DMS114 treated with DMSO at 0.1 percent for 48 hours (cell line): Measurements from ENCODE around the gene P3H2.

Source experiments
- DNase-seq: peaks from one replicate; lab custom pipeline; 2025; ENCODE audit not compliant: unreplicated experiment; lab: John Stamatoyannopoulos, UW

The P3H2 gene

GRCh38 chr3:190127195-190127594, 6.5 kb upstream of the P3H2 start:
- no peak for DNase-seq

DNA sequence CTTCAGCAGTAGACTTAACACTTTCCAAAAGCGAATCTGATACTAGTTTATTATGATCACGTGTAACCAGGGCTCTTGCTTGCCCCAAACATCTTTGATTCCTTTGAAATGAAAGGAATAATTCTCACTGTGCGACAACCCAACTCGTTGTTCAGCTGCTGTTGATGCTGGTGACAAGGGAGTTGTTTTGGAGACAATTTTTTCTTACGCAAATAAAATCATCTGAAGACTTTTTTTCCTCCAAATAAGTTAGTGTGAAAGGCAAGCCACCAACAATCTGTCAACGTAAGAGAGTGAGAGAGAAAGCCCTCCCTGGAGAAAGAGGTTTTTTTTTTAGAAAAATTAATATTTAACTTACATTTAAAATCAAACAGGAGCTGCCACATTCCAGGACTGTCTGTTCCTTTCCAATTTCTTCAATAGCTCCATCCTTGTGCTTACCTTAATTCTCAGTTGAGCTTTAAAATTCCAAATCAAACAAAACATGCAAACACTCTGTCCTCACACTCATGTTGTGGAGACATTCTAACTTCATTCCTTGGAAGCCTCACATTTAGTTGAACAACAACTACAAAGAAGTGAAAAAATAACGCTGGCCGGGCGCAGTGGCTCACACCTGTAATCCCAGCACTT, 4.9 kb upstream of the P3H2 start:
- DNase-seq, result no peak

DNA sequence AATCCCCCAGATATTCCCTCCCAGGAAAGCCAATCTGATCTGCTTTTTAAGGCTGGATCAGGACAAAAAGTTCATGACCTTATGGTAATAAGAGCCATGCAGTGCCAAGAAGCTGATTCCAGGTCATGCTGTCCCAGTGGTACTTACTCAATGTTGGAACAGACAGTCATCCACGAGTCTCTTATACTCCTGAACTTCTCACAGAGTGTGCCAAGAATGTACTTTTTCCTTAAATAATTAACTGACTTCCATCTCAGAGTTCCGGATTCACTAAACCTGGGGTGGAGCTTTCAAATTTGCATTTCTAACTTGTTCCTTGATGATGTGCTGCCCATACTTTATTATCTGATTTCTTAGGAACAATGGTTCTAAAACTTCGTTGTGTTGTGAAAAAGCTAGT, 3.4 kb upstream of the P3H2 start:
- DNase-seq, result no peak

DNA sequence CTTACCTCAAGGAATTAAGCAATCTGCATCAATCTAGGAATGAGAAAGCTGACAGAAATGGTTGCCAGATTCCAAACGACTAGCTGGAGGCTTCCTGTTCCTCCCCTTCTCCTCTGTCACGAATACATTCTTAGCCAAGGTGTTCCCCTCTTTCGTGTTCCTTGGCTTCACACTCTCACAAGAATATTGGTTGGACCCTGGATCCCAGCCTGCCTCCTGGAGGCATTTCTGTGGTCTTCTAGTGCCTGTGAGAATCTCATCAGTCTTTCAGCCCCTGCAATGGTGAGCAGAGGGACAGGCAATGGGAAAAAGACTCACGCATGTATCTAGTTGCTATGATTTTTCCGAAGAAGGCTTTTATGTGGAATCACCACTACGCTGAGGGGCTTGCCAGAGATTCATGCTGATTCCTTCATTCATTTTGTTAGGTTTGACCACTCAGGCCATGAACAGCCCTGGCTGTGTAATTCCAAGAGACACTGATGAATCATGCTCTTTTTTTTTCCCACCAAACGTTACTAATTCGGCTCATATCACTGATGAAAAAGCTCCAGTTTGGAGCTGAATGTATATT, 1.6 kb upstream of the P3H2 start:
- DNase-seq, result no peak

GRCh38 chr3:190121383-190121782, 686 bp upstream of the P3H2 start:
- no peak for DNase-seq

- DNase-seq, result no peak
These were observed 322 bp upstream of the P3H2 start for GRCh38 chr3:190121061-190121377.

DNA sequence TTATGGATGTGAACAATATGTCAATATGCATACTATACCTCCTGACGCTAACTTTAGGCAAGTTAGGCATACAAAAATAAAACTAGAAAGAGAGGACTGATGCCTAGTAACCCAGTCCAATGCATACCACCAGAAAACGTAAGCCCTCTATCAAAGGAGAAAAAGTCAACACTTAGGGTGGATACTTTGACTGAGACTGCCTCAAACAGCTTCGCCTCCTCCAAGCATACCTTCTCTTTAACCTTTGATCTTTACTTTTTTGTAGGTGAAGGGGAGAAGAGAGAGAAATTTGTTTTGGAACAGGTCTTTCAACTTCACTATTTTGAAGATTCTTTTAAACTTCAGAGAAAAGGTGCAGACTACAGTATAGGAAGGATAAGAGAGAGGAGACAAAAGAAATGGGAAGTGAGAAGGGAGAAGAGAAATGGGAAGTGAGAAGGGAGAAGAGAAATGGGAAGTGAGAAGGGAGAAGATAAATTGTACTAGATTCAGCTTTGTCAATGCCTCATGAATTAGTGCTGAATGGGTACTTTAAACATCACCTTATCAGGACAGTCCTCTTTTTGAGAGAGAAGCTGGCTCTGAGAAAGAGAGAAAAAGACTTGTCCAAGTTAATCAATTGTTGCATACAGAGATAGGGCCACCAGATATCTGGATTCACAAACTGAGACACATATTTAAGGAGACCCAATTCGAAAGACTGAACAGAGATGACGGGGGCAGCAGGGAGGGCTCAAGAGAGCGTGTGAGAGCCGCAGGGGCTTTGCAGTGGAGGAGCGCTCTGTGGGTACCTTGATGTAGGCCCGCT, 1.0 kb downstream of the P3H2 start:
- no peak for DNase-seq

- no peak for DNase-seq
These were observed 2.3 kb downstream of the P3H2 start for GRCh38 chr3:190118438-190118837.

DNA sequence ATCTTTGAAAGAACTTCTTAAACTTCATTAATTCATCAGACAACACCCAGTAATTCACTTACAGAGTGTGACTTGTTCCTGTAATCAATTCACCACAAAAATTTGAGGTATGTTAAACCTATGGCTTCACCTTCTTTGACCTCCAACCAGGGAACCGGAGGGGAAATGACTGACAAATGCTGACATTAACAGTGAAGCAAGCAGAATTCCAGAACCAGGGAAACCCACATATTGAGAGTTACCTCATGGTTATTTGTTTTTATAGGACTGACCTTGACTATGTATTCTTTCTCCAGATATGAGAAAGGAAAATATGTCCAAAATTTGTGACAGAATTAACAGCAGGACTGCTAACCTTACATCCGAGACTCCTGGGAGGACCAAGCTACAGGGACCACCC, 2.7 kb downstream of the P3H2 start:
- no peak for DNase-seq

GRCh38 chr3:190116551-190117067, 4.1 kb downstream of the P3H2 start:
- DNase-seq, result no peak

GRCh38 chr3:190110826-190111225, 9.9 kb downstream of the P3H2 start:
- no peak for DNase-seq

DNA sequence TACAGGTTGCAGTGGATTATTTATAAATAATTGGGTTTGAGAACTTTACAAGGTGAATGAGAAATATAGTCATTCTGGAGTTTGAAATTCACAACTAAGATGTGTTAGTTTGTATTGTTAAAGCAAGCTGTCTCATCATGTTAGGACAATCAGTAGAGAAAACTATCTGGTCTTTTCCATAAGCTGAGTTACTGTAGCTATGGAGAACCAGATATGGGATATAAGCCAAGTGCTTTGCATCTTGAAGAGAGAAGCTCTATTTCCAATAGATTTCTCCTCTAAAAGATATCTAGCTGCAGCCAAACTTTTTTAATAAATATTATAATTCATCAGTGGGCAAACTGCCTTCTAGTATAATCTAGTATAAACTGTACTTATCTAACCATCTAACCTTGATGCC, 11.3 kb downstream of the P3H2 start:
- DNase-seq, result no peak

GRCh38 chr3:190108804-190109203, 11.9 kb downstream of the P3H2 start:
- no peak for DNase-seq

DNA sequence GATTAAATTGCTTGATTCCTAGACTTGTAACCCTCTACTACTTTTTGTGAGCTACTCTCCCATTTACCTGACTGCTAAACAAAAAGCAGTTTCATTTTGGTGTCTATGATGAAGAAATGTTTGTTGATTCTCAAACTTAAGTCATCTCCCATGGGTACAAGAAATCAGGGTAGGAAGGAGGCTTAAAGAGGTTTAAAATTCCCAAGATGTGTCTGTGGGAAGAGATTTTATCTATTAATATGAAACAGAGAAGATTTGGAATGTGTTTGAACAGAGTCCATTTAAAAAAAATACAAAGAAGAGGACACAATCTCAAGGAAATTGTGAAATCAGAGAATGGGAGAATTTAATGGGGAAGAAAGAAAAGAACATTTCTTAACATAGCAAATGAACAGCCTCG, 14.8 kb downstream of the P3H2 start:
- no peak for DNase-seq

GRCh38 chr3:190101320-190102011, 19.2 kb downstream of the P3H2 start:
- DNase-seq, result no peak

DNA sequence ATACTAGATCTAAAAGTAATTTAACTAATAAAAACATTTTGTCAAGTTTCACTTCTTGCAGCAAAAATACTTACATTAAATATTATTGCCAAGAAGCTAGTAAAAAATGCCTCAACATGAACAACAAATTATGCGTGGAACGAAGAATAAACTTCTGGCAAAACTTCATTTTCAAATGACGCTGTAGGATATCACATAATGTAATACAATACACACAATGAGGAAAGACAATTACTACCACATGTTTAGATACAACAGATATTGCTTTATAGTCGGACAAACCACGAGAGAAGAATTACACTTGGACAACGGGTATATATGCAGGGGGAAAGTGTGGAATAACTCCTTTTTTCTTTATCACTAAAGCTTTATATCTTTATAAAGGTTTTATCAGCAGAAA, 21.6 kb downstream of the P3H2 start:
- no peak for DNase-seq

- DNase-seq, result no peak
These were observed 23.1 kb downstream of the P3H2 start for GRCh38 chr3:190097617-190098016.

- no peak for DNase-seq
These were observed 23.7 kb downstream of the P3H2 start for GRCh38 chr3:190097025-190097424.

- DNase-seq, result no peak
These were observed 24.4 kb downstream of the P3H2 start for GRCh38 chr3:190096345-190096744.

GRCh38 chr3:190094160-190094718, 26.5 kb downstream of the P3H2 start:
- no peak for DNase-seq

GRCh38 chr3:190092250-190092649, 28.4 kb downstream of the P3H2 start:
- DNase-seq, result no peak
